DOHH2 (cell line): ENCODE results near the gene OSBPL8.

Source experiments
- H3F3A ChIP-seq: fragments of 200-600 bp; sonication (generic), shearing (Covaris generic); 2 replicates; pipeline ENCODE4 v1.6.0; 2016; ENCODE audit warnings: antibody characterized with exemption, mild to moderate bottlenecking; ENCODE audit not compliant: control insufficient read depth, insufficient read depth
- H3K27ac ChIP-seq: fragments of 200-600 bp; sonication (generic); 2 replicates; pipeline ENCODE4 v1.5.1; 2014; ENCODE audit warnings: low read depth, mild to moderate bottlenecking, low read length, moderate library complexity
- H3K27me3 ChIP-seq: fragments of 200-600 bp; sonication (generic); 2 replicates; pipeline ENCODE4 v1.6.1; 2014; ENCODE audit warnings: mild to moderate bottlenecking, low read length, mixed read lengths; ENCODE audit not compliant: control insufficient read depth
- H3K36me3 ChIP-seq: fragments of 200-600 bp; sonication (generic); 2 replicates; pipeline ENCODE4 v1.6.1; 2014; ENCODE audit warnings: mild to moderate bottlenecking, low read length, moderate library complexity, mixed read lengths; ENCODE audit not compliant: control insufficient read depth
- H3K4me1 ChIP-seq: fragments of 200-600 bp; sonication (generic); 2 replicates; pipeline ENCODE4 v1.6.1; 2014; ENCODE audit warnings: mild to moderate bottlenecking, low read length, mixed read lengths; ENCODE audit not compliant: control insufficient read depth
- H3K4me2 ChIP-seq: fragments of 200-600 bp; sonication (generic); 2 replicates; pipeline ENCODE4 v1.6.0; 2014; ENCODE audit warnings: mild to moderate bottlenecking, low read length, moderate library complexity
- H3K4me3 ChIP-seq: fragments of 200-600 bp; sonication (generic); 2 replicates; pipeline ENCODE4 v1.5.1; 2014; ENCODE audit warnings: mild to moderate bottlenecking, low read length, mixed read lengths
- H3K79me2 ChIP-seq: fragments of 200-600 bp; sonication (generic); 2 replicates; pipeline ENCODE4 v1.6.1; 2014; ENCODE audit warnings: mild to moderate bottlenecking, low read length, mixed read lengths; ENCODE audit not compliant: control insufficient read depth
- H3K9me2 ChIP-seq: fragments of 200-600 bp; sonication (generic); replicated peaks from 2 replicates; pipeline ENCODE4 v1.6.1; 2014; ENCODE audit warnings: mild to moderate bottlenecking, low read length, mixed read lengths; ENCODE audit not compliant: control insufficient read depth
- H3K9me3 ChIP-seq: fragments of 200-600 bp; sonication (generic); 2 replicates; pipeline ENCODE4 v1.6.1; 2014; ENCODE audit warnings: antibody characterized with exemption, low read length, mixed read lengths; ENCODE audit not compliant: control insufficient read depth, insufficient read depth
- H4K20me1 ChIP-seq: fragments of 200-600 bp; sonication (generic); 2 replicates; pipeline ENCODE4 v1.6.0; 2014; ENCODE audit warnings: low read depth, mild to moderate bottlenecking, antibody characterized with exemption, low read length, moderate library complexity; ENCODE audit not compliant: control insufficient read depth, insufficient read depth
- CTCF ChIP-seq: fragments of 200-600 bp; sonication (generic); IDR thresholded peaks from one replicate; pipeline ENCODE4 v1.5.1; 2014; ENCODE audit warnings: antibody characterized with exemption, mild to moderate bottlenecking, low read depth, low read length; ENCODE audit not compliant: poor library complexity, severe bottlenecking
- EZH2phosphoT487 ChIP-seq: fragments of 200-600 bp; sonication (generic); IDR thresholded peaks from 2 replicates; pipeline ENCODE4 v1.6.1; 2017; ENCODE audit warnings: borderline replicate concordance, mild to moderate bottlenecking, antibody characterized with exemption, low read length, moderate library complexity, mixed read lengths

Gene OSBPL8

GRCh38 chr12:76546889-76547288 is 12.7 kb downstream of the OSBPL8 start:
- Histone ChIP-seq H3K27ac (no peak overlapping the region), H3K9me2 (no peaks in the 10 kb centered on the region), H3K9me3 (no peaks in the 10 kb centered on the region), H3K36me3 (0 out of 2 replicates have a peak, but pooled peaks cover 2% of the 10 kb centered on the region), H3K79me2 (peaks cover 94% of the 10 kb centered on the region), H3K4me1 (peaks cover 23% of the 10 kb centered on the region), H3F3A (no peaks in the 10 kb centered on the region), H3K4me3 (no peak overlapping the region), H3K27me3 (no peaks in the 10 kb centered on the region), H3K4me2 (no peak overlapping the region), H4K20me1 (0 out of 2 replicates have a peak, but pooled peaks cover 5% of the 10 kb centered on the region)
- TF ChIP-seq EZH2phosphoT487 (no peak), CTCF (no peak)

DNA sequence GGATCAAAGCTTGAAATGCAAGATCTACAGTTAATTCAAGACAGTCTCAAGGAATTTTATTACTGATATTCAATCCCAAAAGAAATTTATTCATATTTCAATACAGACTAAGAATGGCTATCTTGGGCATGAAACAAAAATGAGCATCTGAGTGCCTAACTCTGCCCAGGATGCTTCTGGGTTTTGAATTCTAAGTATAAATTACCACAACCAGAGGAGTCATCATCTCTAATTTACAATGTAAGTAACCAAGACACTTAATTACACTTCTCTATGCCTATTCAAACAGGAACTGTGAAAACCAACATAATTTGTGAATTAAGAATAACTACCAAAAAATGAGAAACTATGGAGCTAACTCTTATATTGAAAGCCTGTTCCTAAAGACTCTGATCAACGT is 14.1 kb downstream of the OSBPL8 start:
- Histone ChIP-seq H3K79me2 (peaks cover 85% of the 10 kb centered on the region), H3K9me3 (no peaks in the 10 kb centered on the region), H3K27me3 (no peaks in the 10 kb centered on the region), H3K4me3 (no peak overlapping the region), H3K27ac (no peak overlapping the region), H3K9me2 (no peaks in the 10 kb centered on the region), H3K4me2 (no peak overlapping the region), H3K4me1 (peaks cover 9% of the 10 kb centered on the region), H4K20me1 (0 out of 2 replicates have a peak, but pooled peaks cover 5% of the 10 kb centered on the region), H3K36me3 (0 out of 2 replicates have a peak, but pooled peaks cover 2% of the 10 kb centered on the region), H3F3A (no peaks in the 10 kb centered on the region)
- TF ChIP-seq CTCF (no peak), EZH2phosphoT487 (no peak)

DNA sequence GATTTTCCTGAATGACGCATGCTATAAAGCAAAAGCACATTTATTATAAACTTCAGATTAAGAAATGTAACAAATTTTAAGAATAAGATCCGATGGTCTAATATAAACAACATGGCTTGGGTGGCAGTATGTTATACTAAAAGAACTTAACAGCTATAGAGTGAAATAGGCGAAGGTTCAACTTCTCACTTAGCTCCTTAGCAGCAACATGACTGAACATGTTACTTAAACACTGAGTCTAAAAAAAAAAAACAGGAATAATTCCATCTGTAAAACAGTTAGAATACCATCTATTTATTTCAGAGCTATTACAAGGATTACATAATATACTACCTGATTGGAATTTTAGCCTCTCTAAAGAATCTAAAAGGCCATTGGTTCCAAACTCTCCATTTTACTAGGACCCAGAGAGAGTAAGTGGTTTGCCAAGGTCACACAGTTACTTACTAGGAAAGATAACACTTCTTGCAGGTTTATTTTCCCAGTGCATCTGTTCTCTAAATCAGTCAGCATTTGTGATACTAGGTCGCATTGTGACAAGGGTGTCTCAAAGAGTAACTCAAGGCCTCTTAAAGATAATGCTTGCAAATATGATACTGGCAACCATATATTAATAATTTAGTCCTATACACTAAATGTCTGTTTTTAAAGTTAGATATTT is 14.8 kb downstream of the OSBPL8 start:
- H3F3A ChIP-seq: no peaks in the 10 kb centered on the region
- no peak overlapping the region for H3K4me2 ChIP-seq
- 0 out of 2 replicates have a peak, but pooled peaks cover 2% of the 10 kb centered on the region for H3K36me3 ChIP-seq
- no peak overlapping the region for H3K27ac ChIP-seq
- no peaks in the 10 kb centered on the region for H3K27me3 ChIP-seq
- peaks cover 2% of the 10 kb centered on the region for H3K4me1 ChIP-seq
- H3K4me3 ChIP-seq: no peak overlapping the region
- H4K20me1 ChIP-seq: 0 out of 2 replicates have a peak, but pooled peaks cover 5% of the 10 kb centered on the region
- peaks cover 85% of the 10 kb centered on the region for H3K79me2 ChIP-seq
- TF ChIP-seq EZH2phosphoT487: no peak
- no peak for TF ChIP-seq CTCF
- H3K9me3 ChIP-seq: no peaks in the 10 kb centered on the region
- H3K9me2 ChIP-seq: no peaks in the 10 kb centered on the region
